T-helper 2 cell treated with Interferon-gamma antibody and Interleukin-4, amounts not matched to agents 100 ng/mL and 5 ng/mL, for 36 hours (primary cell): Measurements from ENCODE around the gene OR4E2. TPM values are rescaled to one million over a fixed set of nuclear protein-coding genes. Genes with fewer than 3 reads are reported as not detected.

Source experiments
- intact Hi-C: fragments of 100-400 bp; cut with micrococcal nuclease; formaldehyde crosslinking; loops from one replicate; pipeline ENCODE4 v1.15.1; 2023
- total RNA-seq: library from RNA; stranded (reverse); gene quantifications from 2 replicates; pipeline ENCODE4 v1.2.3, GENCODE V29; 2022

Gene OR4E2
- total RNA-seq: not detected in 2 replicates

DNA sequence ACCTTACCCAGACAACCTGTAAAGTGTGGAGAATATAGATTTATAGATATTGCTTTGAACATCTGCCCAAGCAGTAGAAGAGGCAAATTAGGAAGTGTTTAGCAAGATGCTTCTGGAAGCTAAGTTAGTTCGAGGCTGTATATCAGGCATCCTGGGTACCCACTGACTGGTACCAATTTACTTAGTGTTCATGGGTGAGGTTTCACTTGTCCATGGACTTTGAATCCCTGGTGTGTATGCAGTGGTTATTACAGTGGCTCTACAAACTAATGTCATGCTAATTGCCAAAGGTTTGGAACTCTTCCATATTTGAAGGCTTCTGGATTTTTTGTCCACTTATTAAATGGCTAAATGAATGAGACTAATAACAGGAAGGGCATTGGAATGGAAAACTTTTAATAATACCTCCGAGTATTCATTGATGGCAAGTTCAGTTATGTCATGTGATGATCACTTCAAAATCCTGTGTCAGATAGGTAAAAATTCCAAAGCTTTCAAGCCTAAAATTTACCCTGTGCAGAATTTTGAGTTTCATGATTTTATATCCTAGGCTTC, at the start of gene OR4E2:
Gene OR4E2, plus strand, starts transcription at position 505 of the 555 bp plus-strand sequence. CDS start 11,248 bp downstream, outside the sequence.
- intact Hi-C loops: no loop called here

GRCh38 chr14:21612324-21612723, 41.3 kb upstream of the OR4E2 start:
- intact Hi-C loops: no loop called here

GRCh38 chr14:21614240-21614639, 39.4 kb upstream of the OR4E2 start:
- intact Hi-C loops: no loop called here

DNA sequence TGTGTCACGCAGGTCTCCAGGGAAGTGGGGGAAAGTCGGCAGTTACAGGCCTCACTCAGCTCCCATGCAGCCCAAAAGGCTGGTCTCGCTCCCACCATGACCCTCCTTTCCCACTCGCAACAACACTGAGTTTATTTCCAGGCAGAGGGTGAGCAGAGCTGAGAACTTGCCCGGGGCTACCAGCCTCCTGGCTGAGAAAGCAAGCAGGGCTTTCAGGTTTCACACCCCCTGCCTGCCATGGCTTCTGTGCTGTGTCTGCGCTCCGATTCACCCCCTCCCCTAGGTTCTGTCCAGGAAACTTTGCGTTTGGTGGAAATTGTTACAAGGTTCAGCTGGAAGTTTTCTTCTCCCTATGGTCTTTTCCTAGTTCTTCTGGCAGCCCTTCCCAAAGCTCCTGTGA, 36.0 kb upstream of the OR4E2 start:
- intact Hi-C loops: no loop called here

DNA sequence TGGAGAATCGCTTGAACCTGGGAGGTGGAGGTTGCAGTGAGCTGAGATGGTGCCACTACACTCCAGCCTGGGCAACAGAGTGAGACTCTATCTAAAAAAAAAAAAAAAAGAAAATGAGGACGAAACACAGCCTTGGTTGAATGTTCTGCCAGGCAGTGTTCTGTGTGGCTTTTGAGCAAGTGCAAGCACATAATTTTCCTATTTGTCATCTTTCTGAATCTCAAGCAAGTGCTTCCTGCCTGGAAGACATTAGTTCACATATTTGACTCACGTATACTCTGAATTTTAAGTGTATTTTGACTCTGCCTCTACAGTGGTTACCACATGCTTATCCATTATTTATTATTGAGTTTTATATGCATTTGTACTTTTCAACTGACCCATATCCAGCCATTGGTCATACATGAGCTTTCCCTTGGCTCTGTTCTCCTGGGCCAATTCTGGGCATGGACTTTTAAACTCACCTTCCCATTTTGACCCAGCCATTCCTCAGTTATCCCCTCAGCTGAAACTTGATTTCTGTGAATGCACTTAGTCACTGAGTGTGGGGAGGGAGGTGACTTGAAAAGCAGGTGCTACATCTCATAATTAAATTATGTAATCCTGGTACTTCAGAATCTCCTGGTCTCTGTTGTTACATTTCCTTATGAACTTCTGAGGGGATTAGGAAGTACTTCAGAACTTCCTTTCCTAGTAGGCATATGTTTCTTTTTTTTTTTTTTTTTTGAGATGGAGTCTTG, 27.0 kb upstream of the OR4E2 start:
- intact Hi-C loops: no loop called here

DNA sequence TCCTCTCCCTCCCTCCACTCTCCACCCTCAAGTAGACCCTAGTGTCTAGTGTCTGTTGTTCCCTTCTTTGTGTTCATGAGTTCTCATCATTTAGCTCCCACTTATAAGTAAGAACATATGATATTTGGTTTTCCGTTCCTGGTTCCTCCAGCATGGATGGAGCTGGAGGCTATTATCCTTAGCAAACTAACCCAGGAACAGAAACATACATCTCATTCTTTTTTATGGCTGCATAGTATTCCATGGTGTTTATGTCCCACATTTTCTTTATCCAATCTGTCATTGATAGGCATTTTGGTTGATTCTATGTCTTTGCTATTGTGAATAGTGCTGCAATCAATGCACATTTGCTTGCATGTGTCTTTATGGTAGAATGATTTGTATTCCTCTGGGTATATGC, 23.1 kb upstream of the OR4E2 start:
- intact Hi-C loops: loop anchor here (5.0 kb wide), 1 partner anchor 1542 kb away; no protein-coding TSS in a partner anchor

DNA sequence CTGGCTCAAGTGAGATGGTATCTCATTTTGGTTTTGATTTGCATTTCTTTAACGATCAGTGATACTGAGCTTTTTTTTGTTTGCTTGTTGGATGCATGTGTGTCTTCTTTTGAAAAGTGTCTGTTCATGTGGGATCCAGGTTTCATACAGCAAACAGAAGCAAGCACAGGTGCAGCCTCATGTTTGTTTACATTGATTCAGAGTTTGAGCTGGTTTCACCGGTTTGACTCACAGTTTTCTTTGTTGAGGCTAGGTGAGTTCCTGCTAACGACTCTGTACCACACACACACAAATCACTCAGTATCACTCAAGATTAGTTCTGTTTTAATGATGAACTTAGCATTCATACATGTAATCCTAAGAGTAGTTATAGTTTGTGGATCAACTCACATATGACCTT, 22.6 kb upstream of the OR4E2 start:
- intact Hi-C loops: loop anchor here (5.0 kb wide), 1 partner anchor 1541 kb away; no protein-coding TSS in a partner anchor

DNA sequence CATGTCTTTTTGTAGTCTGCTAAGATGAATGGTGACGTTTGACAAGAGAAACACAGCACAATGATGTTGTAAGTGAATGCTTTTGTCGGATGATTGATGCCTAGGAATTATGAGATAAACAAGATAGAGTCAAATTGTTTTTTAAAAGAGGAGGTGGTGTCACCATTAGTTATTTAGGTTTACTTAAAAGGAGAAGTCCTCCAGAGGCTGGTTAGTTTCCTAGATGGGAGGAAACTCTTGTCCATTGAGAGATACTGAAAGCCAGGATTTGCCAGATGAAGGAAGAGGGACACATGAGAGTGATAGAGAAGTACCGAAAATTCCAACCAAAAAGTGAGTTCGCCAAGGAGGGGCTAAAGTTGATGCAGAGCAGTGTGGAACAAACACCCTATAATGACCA, 18.8 kb upstream of the OR4E2 start, which contains the start of gene OR10G2:
Gene OR10G2, minus strand, starts transcription at position 101 of the 400 bp plus-strand sequence. Its CDS starts 98 bp downstream, at position 3.
- intact Hi-C loops: loop anchor here (5.0 kb wide), 1 partner anchor 1537 kb away; no protein-coding TSS in a partner anchor

DNA sequence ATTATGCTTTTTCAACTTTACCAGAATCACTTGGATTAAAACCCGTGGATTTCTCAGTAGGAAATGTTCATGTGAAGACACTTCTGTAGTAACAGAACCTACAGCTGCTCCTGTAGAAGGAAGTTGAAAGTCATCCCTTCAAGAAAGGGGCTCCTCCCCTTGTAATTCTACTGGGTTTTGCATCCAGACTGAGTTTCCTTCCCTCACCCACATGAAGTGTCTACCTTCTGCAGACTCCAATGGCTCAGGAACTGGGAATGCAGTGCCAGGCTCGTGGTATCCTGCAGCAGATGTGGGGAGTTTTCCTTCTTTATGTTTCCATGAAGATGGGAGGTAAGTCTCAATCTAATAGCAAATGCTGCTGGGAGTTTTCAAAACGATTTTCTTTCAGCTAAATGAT, 11.0 kb upstream of the OR4E2 start:
- intact Hi-C loops: no loop called here

DNA sequence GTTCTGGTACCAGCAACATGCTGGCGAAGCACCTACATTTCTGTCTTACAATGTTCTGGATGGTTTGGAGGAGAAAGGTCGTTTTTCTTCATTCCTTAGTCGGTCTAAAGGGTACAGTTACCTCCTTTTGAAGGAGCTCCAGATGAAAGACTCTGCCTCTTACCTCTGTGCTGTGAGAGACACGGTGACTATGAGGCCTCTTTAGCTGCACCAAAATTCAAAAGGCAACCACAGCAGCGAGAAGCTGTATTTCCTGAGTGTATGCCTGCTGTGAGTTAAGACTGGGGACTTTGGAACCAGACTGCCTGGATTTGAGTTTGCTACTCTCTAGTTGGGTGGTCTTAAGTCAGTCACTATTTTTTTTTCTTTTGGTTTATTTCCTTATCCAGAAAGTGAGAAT, 10.2 kb upstream of the OR4E2 start:
- intact Hi-C loops: no loop called here

DNA sequence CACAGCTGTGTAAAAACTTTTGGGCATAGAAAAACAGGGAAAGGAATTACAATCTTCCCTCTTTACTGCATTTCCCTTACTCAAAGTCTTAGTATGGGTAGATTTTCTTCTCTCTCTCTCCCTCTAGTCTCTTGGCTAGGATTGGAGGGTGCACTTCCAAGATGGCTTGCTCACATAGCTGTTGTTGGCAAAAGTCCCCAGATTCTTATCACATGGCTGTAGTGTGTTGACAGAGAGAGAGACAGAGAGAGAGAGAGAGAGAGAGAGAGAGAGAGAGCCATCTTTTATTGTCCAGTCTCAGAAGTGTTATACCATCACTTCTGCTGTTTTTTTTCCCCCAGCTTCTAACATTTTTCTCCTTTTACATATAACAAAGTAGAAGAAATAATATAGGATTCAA, 6.3 kb upstream of the OR4E2 start:
- intact Hi-C loops: no loop called here

DNA sequence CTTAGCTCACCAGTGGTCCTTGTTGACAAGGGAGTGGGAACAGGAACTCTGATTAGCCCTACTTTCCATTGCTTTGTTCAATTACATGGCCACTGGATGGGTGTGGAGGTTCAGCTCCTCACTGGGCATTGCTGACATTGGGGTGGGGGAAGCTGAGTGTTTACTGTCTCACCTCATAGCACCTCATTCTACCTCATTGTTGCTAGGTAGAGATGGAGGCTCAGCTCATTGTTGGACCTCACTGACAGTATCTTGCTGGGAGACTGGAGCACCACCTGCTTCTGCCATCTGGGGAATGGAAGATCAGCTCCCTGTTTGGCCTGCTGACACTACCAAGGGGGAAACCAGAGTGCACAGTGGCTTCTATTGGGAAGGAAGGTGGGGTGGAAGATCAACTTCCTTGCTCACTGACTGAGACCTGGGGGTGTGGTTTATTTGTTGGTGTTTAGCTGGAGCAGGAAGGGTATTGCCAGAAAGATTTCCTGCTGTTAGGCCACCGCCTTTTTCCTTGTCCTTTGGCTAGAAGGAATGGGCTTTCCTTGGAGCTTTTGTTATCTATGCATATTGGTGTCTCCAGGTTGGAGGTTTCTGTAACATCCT, 1.3 kb upstream of the OR4E2 start:
- intact Hi-C loops: no loop called here

DNA sequence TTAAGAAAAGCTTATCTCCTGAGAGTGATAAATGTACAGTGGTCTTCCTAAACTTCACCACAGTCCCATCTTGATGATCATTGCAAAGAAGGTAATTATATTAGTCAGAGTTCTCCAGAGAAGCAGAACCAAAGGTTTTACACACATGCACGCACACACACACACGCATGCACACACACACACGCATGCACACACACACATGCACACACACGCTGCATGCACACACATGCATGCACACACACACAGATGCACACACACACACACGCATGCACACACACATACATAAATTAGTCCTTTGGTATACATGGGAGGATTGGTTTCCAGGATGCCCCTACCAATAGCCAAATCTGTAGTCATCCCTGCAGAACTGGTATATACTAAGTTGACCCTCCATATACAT, 580 bp downstream of the OR4E2 start:
- intact Hi-C loops: no loop called here

DNA sequence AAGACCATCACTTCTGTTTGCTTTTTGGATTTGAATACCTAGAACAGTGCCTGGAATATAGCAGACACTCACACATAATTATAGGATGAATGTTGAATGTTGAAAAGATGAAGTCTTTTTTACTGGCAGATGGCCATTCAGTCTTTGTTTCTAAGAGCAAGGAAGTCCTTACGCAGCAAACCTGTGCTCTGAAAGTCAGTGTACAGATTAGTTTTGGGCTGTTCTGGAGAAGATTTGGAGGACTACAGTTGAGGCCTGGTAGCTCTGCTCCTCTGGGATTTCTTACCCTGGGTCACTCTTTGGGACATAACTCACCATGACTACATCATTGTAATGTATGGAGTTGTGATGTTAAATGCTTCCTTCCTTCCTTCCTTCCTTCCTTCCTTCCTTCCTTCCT, 3.3 kb downstream of the OR4E2 start:
- intact Hi-C loops: no loop called here

- intact Hi-C loops: no loop called here
Measured at GRCh38 chr14:21668377-21668776, 14.7 kb downstream of the OR4E2 start.

- intact Hi-C loops: no loop called here
Measured at GRCh38 chr14:21669284-21669683, 15.6 kb downstream of the OR4E2 start.

GRCh38 chr14:21671371-21671770, 17.7 kb downstream of the OR4E2 start:
- intact Hi-C loops: no loop called here

- intact Hi-C loops: no loop called here
Measured at GRCh38 chr14:21672116-21672515, 18.5 kb downstream of the OR4E2 start.

DNA sequence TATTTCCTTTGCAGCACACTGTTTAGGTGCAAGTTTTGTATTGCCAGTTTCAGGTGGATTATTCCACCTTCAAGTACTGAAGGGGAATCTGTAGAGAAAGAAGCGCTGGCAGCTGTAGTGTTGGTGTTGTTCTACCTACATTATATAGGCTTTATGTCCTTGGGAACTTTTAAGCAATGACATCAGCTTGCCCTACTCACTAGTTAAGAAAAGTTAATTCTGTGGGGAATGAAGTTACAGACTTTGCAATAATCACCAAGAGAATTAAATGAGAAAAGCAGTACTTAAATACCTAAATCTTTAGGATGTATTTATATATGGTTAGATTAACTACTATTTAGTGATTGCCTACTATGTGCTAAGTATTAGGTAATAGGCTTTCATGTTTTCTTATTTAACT, 20.1 kb downstream of the OR4E2 start, which contains the start of gene OR4E1:
Gene OR4E1, minus strand, starts transcription at position 101 of the 400 bp plus-strand sequence. CDS start 2,883 bp downstream, outside the sequence.
- intact Hi-C loops: no loop called here

DNA sequence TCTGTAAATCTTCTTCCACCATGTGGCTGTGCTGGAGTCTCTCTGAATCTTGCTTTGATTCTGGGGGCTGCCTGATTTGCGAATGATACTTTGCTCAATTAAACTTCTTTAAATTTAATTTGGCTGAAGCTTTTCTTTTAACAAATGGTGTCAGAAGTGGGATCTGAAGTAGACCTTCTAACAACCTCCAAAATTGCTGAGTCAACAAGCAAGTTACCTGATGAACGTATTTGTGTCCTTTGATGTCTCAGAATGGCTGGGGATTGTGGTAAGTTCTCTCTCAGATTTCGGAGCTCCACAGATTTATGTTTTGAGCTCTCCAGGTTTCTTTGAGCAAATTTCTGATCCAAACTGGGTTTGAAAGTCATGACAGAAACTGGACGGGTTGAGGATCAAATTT, 21.9 kb downstream of the OR4E2 start:
- intact Hi-C loops: no loop called here

- intact Hi-C loops: no loop called here
Measured at GRCh38 chr14:21680072-21680471, 26.4 kb downstream of the OR4E2 start.

DNA sequence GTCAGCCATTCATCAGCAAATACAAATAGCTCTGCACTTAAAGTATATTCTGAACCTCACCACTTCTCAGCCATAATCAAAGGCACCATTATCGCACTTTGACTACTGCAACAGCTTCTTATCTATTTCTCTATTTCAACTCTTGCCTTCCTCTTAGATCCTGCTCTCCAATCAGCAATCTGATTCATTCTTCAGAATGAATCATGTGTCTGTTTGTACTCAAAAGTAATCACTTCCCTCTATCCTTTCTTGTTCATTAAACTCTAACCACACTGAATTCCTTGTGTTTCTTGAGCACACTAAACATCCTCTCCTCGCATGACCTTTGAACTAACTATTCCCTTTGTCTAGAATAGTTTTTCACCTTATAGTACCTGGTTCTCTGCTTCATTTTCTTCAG, 32.8 kb downstream of the OR4E2 start:
- intact Hi-C loops: no loop called here
